K562 (cell line): Measurements from ENCODE around the gene CCDC87. TPM values are rescaled to one million over a fixed set of nuclear protein-coding genes. Genes with fewer than 3 reads are reported as not detected.

ENCODE experiments used
- CHD2 ChIP-seq: IDR thresholded peaks from 2 replicates; pipeline ENCODE4 v1.6.1; 2011; ENCODE audit warnings: low read depth, low read length
- CREBBP ChIP-seq: IDR thresholded peaks from one replicate; pipeline ENCODE4 v1.6.1; 2012; ENCODE audit warnings: low read depth, mild to moderate bottlenecking, control low read depth, inconsistent platforms, low read length
- FOXJ2 ChIP-seq: fragments of 200-800 bp; sonication (Bioruptor generic); IDR thresholded peaks from 2 replicates; pipeline ENCODE4 v1.6.1; 2016; ENCODE audit warnings: missing genetic modification characterization, missing compliant biosample characterization
- KAT7 ChIP-seq: sonication (generic); formaldehyde crosslinking; IDR thresholded peaks from 2 replicates; pipeline ENCODE4 v1.8.0; 2022; ENCODE audit warnings: missing genetic modification reagents, mild to moderate bottlenecking, borderline replicate concordance
- RBFOX2 ChIP-seq: fragments of 200-400 bp; formaldehyde crosslinking; IDR thresholded peaks from 2 replicates; pipeline ENCODE4 v1.6.1; 2017; ENCODE audit warnings: low read depth, mild to moderate bottlenecking, low read length, moderate library complexity
- SIN3A ChIP-seq, 2 experiments: fragments of 150-350 bp in 1 of 2; IDR thresholded peaks; 2 replicates each; pipeline ENCODE4 v1.6.1; 2011 to 2016; ENCODE audit warnings: borderline replicate concordance in 2 of 2, low read depth in 2 of 2, low read length in 2 of 2, mild to moderate bottlenecking in 2 of 2, moderate library complexity in 2 of 2; ENCODE audit not compliant: control insufficient read depth in 1 of 2
- ZNF175 ChIP-seq: fragments of 200-800 bp; sonication (Bioruptor generic); IDR thresholded peaks from 2 replicates; pipeline ENCODE4 v1.6.1; 2016; ENCODE audit warnings: low read depth, mild to moderate bottlenecking, missing genetic modification characterization, missing compliant biosample characterization
- polyA plus RNA-seq, 8 experiments: library from polyadenylated mRNA; depleted of rRNA in 4 of 8; stranded (reverse) in 5 of 8; unstranded in 3 of 8; fragments of >200 nt; fragmentation: Nextera tagmentation in 2 of 8; fragmentation: Illumina TruSeq in 1 of 8; extraction: Ambion mirVana in 2 of 8; extraction: Trizol in 1 of 8; gene quantifications; 2 replicates each; pipeline versions ENCODE4 v1.2.1 to v1.2.3, GENCODE V29; 2011 to 2014; ENCODE audit warnings: inconsistent platforms in 1 of 8, missing spikeins in 1 of 8
- total RNA-seq, 7 experiments: library from RNA; depleted of rRNA in 6 of 7; stranded (reverse); fragments of >200 nt in 6 of 7; fragmentation: Illumina TruSeq in 2 of 7; extraction: Trizol in 2 of 7; gene quantifications; 2 replicates each; pipeline versions ENCODE4 v1.2.1 to v1.2.3, GENCODE V29; 2011 to 2021; ENCODE audit warnings: low replicate concordance in 1 of 7
- TF ChIP-seq, protein P1 (sequence below): fragments of 450-650 bp; formaldehyde crosslinking; conservative IDR thresholded peaks from 2 replicates; pipeline ENCODE4 v1.4.0; 2022; ENCODE audit warnings: mild to moderate bottlenecking, missing genetic modification characterization
- TF ChIP-seq, protein P2 (sequence below), 3 experiments: fragments of 200-800 bp in 1 of 3; fragments of 250-450 bp in 1 of 3; fragments of 450-650 bp in 1 of 3; sonication (Bioruptor Pico) in 1 of 3; sonication (Bioruptor generic) in 1 of 3; formaldehyde crosslinking in 1 of 3; IDR thresholded peaks; 2 replicates each; pipeline versions ENCODE4 v1.6.1 to v1.8.0; 2016 to 2022; ENCODE audit warnings: mild to moderate bottlenecking in 2 of 3, missing genetic modification characterization in 2 of 3, missing compliant biosample characterization in 1 of 3, moderate library complexity in 1 of 3
- TF ChIP-seq, protein P3 (sequence below): fragments of 250-450 bp; sonication (Bioruptor Pico); IDR thresholded peaks from 2 replicates; pipeline ENCODE4 v1.5.0; 2020; ENCODE audit warnings: mild to moderate bottlenecking
- TF ChIP-seq, protein P4 (sequence below): fragments of 200-800 bp; sonication (Bioruptor generic); IDR thresholded peaks from 2 replicates; pipeline ENCODE4 v1.6.1; 2017; ENCODE audit warnings: missing genetic modification characterization, missing compliant biosample characterization
- TF ChIP-seq, protein P5 (sequence below): sonication (generic); formaldehyde crosslinking; IDR thresholded peaks from 2 replicates; pipeline ENCODE4 v1.8.0; 2022; ENCODE audit warnings: mild to moderate bottlenecking, missing genetic modification reagents

CCDC87 gene
- total and polyA plus RNA-seq, 9 of the 15 experiments (the other 6 are each of a cell fraction or from before 2014, with no cell fraction given), result 0.03 to 0.44 (median 0.15) TPM; not detected in 1

DNA sequence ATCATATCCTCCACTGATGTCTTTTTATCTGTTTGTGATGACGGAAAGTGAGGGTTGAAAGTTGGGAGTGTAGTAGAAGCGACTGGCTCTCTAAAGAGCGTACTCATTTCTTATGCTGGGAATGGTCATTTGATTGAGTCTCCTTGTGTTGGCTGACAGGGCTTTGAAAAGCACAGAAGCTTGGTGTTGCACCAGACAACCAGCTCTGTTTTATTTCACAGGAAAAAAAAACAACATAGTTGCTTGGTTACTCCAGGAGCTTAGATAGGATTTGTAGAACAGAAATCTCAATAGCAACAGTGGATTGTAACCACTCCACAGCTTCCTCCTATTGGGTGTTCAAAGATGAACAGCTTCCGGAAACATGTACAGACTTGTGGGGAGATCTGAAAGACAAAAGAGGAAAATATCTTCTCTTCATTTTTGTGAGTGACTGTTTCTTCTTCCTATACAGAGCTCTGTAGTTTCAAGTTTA lies 26.3 kb upstream of the CCDC87 start (continued):
- TF ChIP-seq, protein P1, sequence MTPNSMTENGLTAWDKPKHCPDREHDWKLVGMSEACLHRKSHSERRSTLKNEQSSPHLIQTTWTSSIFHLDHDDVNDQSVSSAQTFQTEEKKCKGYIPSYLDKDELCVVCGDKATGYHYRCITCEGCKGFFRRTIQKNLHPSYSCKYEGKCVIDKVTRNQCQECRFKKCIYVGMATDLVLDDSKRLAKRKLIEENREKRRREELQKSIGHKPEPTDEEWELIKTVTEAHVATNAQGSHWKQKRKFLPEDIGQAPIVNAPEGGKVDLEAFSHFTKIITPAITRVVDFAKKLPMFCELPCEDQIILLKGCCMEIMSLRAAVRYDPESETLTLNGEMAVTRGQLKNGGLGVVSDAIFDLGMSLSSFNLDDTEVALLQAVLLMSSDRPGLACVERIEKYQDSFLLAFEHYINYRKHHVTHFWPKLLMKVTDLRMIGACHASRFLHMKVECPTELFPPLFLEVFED (CRISPR knock-in tag), result no peak
- TF ChIP-seq, protein P2, sequence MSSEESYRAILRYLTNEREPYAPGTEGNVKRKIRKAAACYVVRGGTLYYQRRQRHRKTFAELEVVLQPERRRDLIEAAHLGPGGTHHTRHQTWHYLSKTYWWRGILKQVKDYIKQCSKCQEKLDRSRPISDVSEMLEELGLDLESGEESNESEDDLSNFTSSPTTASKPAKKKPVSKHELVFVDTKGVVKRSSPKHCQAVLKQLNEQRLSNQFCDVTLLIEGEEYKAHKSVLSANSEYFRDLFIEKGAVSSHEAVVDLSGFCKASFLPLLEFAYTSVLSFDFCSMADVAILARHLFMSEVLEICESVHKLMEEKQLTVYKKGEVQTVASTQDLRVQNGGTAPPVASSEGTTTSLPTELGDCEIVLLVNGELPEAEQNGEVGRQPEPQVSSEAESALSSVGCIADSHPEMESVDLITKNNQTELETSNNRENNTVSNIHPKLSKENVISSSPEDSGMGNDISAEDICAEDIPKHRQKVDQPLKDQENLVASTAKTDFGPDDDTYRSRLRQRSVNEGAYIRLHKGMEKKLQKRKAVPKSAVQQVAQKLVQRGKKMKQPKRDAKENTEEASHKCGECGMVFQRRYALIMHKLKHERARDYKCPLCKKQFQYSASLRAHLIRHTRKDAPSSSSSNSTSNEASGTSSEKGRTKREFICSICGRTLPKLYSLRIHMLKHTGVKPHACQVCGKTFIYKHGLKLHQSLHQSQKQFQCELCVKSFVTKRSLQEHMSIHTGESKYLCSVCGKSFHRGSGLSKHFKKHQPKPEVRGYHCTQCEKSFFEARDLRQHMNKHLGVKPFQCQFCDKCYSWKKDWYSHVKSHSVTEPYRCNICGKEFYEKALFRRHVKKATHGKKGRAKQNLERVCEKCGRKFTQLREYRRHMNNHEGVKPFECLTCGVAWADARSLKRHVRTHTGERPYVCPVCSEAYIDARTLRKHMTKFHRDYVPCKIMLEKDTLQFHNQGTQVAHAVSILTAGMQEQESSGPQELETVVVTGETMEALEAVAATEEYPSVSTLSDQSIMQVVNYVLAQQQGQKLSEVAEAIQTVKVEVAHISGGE (CRISPR knock-in tag; IDR thresholded peaks at IDR 0.05), result no peak
- TF ChIP-seq, protein P3, sequence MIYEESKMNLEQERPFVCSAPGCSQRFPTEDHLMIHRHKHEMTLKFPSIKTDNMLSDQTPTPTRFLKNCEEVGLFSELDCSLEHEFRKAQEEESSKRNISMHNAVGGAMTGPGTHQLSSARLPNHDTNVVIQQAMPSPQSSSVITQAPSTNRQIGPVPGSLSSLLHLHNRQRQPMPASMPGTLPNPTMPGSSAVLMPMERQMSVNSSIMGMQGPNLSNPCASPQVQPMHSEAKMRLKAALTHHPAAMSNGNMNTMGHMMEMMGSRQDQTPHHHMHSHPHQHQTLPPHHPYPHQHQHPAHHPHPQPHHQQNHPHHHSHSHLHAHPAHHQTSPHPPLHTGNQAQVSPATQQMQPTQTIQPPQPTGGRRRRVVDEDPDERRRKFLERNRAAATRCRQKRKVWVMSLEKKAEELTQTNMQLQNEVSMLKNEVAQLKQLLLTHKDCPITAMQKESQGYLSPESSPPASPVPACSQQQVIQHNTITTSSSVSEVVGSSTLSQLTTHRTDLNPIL, result no peak
- TF ChIP-seq, protein P4, sequence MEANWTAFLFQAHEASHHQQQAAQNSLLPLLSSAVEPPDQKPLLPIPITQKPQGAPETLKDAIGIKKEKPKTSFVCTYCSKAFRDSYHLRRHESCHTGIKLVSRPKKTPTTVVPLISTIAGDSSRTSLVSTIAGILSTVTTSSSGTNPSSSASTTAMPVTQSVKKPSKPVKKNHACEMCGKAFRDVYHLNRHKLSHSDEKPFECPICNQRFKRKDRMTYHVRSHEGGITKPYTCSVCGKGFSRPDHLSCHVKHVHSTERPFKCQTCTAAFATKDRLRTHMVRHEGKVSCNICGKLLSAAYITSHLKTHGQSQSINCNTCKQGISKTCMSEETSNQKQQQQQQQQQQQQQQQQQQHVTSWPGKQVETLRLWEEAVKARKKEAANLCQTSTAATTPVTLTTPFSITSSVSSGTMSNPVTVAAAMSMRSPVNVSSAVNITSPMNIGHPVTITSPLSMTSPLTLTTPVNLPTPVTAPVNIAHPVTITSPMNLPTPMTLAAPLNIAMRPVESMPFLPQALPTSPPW (CRISPR knock-in tag), result no peak
- TF ChIP-seq RBFOX2, result peak; percentile 48; the same call in 1 of the 2 replicates
- TF ChIP-seq SIN3A (IDR thresholded peaks at IDR 0.05; ENCODE audit: borderline replicate concordance in 2 of 2, control insufficient read depth in 1 of 2, low read depth in 2 of 2, low read length in 2 of 2), result peak in 1 of 2 experiments; percentile 44; a peak in 1 of 4 replicates
- TF ChIP-seq KAT7 (CRISPR knock-in tag), result 0 out of 2 replicates have a peak, but pooled peaks have one; percentile 34
- no peak for TF ChIP-seq CREBBP
- peak; percentile 94 for TF ChIP-seq FOXJ2
- TF ChIP-seq ZNF175 (CRISPR knock-in tag), result no peak
- TF ChIP-seq, protein P5, sequence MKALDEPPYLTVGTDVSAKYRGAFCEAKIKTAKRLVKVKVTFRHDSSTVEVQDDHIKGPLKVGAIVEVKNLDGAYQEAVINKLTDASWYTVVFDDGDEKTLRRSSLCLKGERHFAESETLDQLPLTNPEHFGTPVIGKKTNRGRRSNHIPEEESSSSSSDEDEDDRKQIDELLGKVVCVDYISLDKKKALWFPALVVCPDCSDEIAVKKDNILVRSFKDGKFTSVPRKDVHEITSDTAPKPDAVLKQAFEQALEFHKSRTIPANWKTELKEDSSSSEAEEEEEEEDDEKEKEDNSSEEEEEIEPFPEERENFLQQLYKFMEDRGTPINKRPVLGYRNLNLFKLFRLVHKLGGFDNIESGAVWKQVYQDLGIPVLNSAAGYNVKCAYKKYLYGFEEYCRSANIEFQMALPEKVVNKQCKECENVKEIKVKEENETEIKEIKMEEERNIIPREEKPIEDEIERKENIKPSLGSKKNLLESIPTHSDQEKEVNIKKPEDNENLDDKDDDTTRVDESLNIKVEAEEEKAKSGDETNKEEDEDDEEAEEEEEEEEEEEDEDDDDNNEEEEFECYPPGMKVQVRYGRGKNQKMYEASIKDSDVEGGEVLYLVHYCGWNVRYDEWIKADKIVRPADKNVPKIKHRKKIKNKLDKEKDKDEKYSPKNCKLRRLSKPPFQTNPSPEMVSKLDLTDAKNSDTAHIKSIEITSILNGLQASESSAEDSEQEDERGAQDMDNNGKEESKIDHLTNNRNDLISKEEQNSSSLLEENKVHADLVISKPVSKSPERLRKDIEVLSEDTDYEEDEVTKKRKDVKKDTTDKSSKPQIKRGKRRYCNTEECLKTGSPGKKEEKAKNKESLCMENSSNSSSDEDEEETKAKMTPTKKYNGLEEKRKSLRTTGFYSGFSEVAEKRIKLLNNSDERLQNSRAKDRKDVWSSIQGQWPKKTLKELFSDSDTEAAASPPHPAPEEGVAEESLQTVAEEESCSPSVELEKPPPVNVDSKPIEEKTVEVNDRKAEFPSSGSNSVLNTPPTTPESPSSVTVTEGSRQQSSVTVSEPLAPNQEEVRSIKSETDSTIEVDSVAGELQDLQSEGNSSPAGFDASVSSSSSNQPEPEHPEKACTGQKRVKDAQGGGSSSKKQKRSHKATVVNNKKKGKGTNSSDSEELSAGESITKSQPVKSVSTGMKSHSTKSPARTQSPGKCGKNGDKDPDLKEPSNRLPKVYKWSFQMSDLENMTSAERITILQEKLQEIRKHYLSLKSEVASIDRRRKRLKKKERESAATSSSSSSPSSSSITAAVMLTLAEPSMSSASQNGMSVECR (CRISPR knock-in tag), result 0 out of 2 replicates have a peak, but pooled peaks have one; percentile 31
- TF ChIP-seq CHD2, result no peak
